Duodenal mucosa (tissue), 2 donors: ENCODE measurements around the gene SPEN.

Experiments
- H3K27ac ChIP-seq: one replicate; pipeline ENCODE4 v1.7.0; 2013; ENCODE audit warnings: low read depth, low read length
- H3K27me3 ChIP-seq, 2 donors: one replicate each; pipeline ENCODE4 v1.7.0; 2013; ENCODE audit warnings: low read length in 2 of 2, control low read depth in 1 of 2; ENCODE audit not compliant: insufficient read depth in 2 of 2, control insufficient read depth in 1 of 2
- H3K36me3 ChIP-seq, 2 donors: one replicate each; pipeline ENCODE4 v1.7.0; 2013; ENCODE audit warnings: low read length in 2 of 2, control low read depth in 1 of 2; ENCODE audit not compliant: insufficient read depth in 2 of 2, control insufficient read depth in 1 of 2
- H3K4me1 ChIP-seq, 2 donors: one replicate each; pipeline ENCODE4 v1.7.0; 2013; ENCODE audit warnings: low read length in 2 of 2, control low read depth in 1 of 2; ENCODE audit not compliant: insufficient read depth in 2 of 2, control insufficient read depth in 1 of 2
- H3K4me3 ChIP-seq, 2 donors: one replicate each; pipeline ENCODE4 v1.7.0; 2013; ENCODE audit warnings: low read length in 2 of 2, low read depth in 1 of 2
- H3K9ac ChIP-seq, 2 donors: one replicate each; pipeline ENCODE4 v1.7.0; 2013; ENCODE audit warnings: low read length in 2 of 2, low read depth in 1 of 2
- H3K9me3 ChIP-seq, 2 donors: one replicate each; pipeline ENCODE4 v1.7.0; 2013; ENCODE audit warnings: low read length in 2 of 2, control low read depth in 1 of 2; ENCODE audit not compliant: control insufficient read depth in 1 of 2

The SPEN gene

GRCh38 chr1:15934211-15935055 is 86.9 kb downstream of the SPEN start:
- no peaks in the 10 kb centered on the region for H3K9me3 ChIP-seq
- H3K4me1 ChIP-seq, result peaks cover 4 to 8% of the 10 kb centered on the region in 2 donors
- H3K27ac ChIP-seq, result no peak overlapping the region
- peaks cover 71 to 98% of the 10 kb centered on the region in 2 donors for H3K36me3 ChIP-seq
- no peaks in the 10 kb centered on the region for H3K27me3 ChIP-seq
- no peak overlapping the region for H3K9ac ChIP-seq
- H3K4me3 ChIP-seq, result no peak overlapping the region

GRCh38 chr1:15935056-15935950 is 87.8 kb downstream of the SPEN start:
- Histone ChIP-seq H3K27ac (no peak overlapping the region), H3K36me3 (peaks cover 63 to 96% of the 10 kb centered on the region in 2 donors)

GRCh38 chr1:15936025-15936424 is 88.5 kb downstream of the SPEN start:
- H3K4me3 ChIP-seq, result no peak overlapping the region
- no peaks in the 10 kb centered on the region for H3K27me3 ChIP-seq
- no peaks in the 10 kb centered on the region for H3K9me3 ChIP-seq
- H3K9ac ChIP-seq, result no peak overlapping the region
- H3K36me3 ChIP-seq, result peaks cover 65 to 96% of the 10 kb centered on the region in 2 donors
- H3K4me1 ChIP-seq, result peaks cover 4 to 8% of the 10 kb centered on the region in 2 donors
- H3K27ac ChIP-seq, result no peak overlapping the region

More at GRCh38 chr1:15935056-15935950, 87.8 kb downstream of the SPEN start:
- H3K27me3 ChIP-seq, result no peaks in the 10 kb centered on the region
- peaks cover 4 to 8% of the 10 kb centered on the region in 2 donors for H3K4me1 ChIP-seq
- H3K4me3 ChIP-seq, result no peak overlapping the region
- no peaks in the 10 kb centered on the region for H3K9me3 ChIP-seq
- no peak overlapping the region for H3K9ac ChIP-seq

- Histone ChIP-seq H3K4me1 (peaks cover 4 to 8% of the 10 kb centered on the region in 2 donors), H3K27me3 (no peaks in the 10 kb centered on the region), H3K4me3 (no peak overlapping the region), H3K36me3 (peaks cover 67 to 96% of the 10 kb centered on the region in 2 donors), H3K27ac (no peak overlapping the region), H3K9ac (no peak overlapping the region), H3K9me3 (no peaks in the 10 kb centered on the region)
Measured at GRCh38 chr1:15937146-15937545, 89.6 kb downstream of the SPEN start.

- Histone ChIP-seq H3K27ac (no peak overlapping the region), H3K36me3 (peaks cover 67 to 96% of the 10 kb centered on the region in 2 donors), H3K9ac (no peak overlapping the region), H3K9me3 (no peaks in the 10 kb centered on the region), H3K4me3 (no peak overlapping the region), H3K4me1 (peaks cover 4 to 8% of the 10 kb centered on the region in 2 donors), H3K27me3 (no peaks in the 10 kb centered on the region)
Measured at GRCh38 chr1:15937706-15938168, 90.2 kb downstream of the SPEN start.

- Histone ChIP-seq H3K4me3 (no peak overlapping the region), H3K27me3 (no peaks in the 10 kb centered on the region), H3K36me3 (peaks cover 69 to 96% of the 10 kb centered on the region in 2 donors), H3K9me3 (no peaks in the 10 kb centered on the region), H3K9ac (no peak overlapping the region), H3K4me1 (peaks cover 4 to 8% of the 10 kb centered on the region in 2 donors), H3K27ac (no peak overlapping the region)
Measured at GRCh38 chr1:15938628-15939161, 91.2 kb downstream of the SPEN start.

GRCh38 chr1:15939181-15940109 is 91.9 kb downstream of the SPEN start:
- Histone ChIP-seq H3K27ac (no peak overlapping the region), H3K9ac (no peak overlapping the region), H3K4me3 (no peak overlapping the region), H3K4me1 (peaks cover 4 to 8% of the 10 kb centered on the region in 2 donors), H3K27me3 (no peaks in the 10 kb centered on the region), H3K9me3 (no peaks in the 10 kb centered on the region), H3K36me3 (peaks cover 62 to 96% of the 10 kb centered on the region in 2 donors)

GRCh38 chr1:15940110-15941043 is 92.9 kb downstream of the SPEN start:
- no peaks in the 10 kb centered on the region for H3K9me3 ChIP-seq
- peaks cover 55 to 96% of the 10 kb centered on the region in 2 donors for H3K36me3 ChIP-seq
- H3K9ac ChIP-seq, result no peak overlapping the region
- no peak overlapping the region for H3K27ac ChIP-seq
- H3K4me3 ChIP-seq, result no peak overlapping the region
- peaks cover 4 to 8% of the 10 kb centered on the region in 2 donors for H3K4me1 ChIP-seq
- H3K27me3 ChIP-seq, result no peaks in the 10 kb centered on the region
